GM18519 (cell line): Measurements from ENCODE around the gene PLEKHO2.

Experiments used
- ATAC-seq: cut with Tn5 transposase; IDR thresholded peaks from one replicate; pipeline ENCODE4 v1.9.1; 2021; ENCODE audit warnings: mild to moderate bottlenecking, moderate library complexity; ENCODE audit not compliant: unreplicated experiment, low FRiP score

PLEKHO2 gene

DNA sequence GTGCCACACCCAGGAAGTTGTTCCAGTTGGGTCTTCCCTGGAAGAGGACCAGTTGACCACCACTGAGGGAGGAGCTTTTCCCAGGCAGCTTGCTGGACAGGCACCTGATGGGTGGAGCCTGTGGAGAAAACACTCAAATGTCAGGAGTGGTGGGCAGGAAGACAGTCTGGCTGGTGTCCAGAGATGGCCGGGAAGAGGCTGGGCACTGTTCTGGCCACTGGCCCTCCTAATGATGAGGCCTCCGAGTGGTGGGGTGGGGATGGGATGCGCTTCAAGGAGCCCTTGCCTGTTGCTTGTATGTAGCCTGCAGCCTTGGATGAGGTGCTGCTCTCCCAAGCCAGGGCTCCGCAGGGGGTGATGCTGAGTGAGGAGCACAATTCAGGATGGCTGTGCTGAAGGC lies 12.3 kb downstream of the PLEKHO2 start:
- no peak for ATAC-seq

DNA sequence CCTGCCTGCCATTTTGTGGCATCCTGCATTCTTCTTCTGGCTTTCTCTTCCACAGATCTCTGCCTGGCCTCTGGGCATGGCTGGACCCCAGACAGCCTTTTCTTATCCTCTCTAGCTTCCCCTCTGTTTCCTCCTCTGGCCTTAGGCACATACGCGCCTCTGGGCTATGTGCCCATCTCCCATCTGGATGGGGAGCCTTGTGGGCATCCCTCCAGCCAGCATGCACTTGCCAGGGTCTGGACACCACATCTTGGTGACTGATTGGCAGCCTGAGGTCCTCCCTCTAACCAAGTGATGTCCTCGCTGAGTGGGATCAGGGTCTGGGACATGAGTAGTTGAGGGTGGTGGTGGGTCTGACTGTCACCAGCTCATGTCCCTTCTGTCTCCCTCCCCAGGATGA lies 12.8 kb downstream of the PLEKHO2 start:
- ATAC-seq: no peak

DNA sequence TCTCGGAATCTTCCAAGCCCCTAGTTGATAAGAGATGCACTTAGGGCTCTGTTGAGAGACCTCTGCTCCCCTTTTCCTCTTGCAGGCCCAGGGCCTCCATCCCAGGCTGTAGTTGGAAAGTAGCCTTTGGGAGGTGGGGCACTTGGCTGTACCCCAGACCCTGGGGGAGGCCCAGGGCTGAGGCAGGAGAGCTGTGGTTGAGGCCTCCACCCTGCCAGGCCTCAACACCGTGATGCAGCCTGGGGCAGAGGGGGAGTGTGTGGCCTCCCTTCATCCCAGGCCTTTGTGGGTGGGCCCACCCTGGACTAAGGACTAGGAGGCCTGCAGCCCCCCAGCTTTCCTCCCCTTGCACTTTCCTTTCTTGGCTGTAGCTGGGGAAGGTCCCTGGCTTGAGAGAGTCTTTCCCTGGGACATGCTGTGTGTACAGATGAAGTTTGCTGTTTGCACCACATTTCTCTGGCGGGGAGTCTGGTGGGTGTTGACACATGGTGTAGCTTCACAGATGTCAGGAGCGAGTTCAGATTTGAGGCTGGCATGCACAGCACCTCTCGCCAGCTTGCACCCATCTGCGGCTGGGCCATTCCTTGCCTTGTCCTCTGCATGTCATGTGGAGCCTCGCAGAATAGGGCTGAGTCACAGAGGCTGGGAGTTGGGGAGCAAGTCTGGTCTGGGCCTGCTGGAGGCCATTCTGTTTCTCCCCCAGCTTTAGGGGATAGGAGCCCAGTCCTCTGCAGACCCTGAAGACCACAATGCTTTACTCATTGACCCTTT lies 13.7 kb downstream of the PLEKHO2 start:
- ATAC-seq: no peak

DNA sequence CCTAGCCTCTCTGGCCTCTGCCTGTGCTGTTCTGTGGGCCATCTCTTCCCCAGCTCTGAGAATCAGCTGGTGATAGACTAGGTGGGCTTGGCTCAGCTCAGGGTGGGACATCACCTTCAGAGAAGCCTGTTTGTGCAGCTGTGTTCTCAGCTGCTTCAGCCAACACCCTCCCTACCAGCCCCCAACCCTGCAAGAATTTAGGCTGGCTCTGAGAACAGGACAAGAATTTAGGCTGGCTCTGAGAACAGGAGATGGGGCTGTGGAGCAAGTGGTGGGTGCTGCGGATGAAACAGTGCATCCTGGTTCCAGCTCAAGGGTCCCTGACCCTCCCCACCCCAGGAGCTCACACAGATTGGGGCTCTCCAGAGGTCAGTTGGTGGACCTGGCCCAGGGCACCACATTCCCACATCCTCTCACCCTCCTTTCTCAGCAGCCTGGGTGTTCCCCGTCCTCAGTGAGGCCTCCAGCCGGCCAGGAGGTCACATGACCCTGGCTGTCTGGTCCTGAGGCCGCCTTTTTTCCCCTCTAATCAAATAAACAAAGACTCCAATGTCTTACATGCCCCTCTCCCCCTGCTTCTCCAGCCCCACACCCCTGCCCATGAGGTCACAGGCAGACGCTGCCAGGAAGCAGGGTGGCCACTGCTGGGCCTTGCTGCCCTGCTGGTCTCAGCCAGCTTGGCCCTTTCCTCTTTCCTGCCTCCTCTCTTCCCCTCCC lies 14.9 kb downstream of the PLEKHO2 start:
- ATAC-seq: no peak

DNA sequence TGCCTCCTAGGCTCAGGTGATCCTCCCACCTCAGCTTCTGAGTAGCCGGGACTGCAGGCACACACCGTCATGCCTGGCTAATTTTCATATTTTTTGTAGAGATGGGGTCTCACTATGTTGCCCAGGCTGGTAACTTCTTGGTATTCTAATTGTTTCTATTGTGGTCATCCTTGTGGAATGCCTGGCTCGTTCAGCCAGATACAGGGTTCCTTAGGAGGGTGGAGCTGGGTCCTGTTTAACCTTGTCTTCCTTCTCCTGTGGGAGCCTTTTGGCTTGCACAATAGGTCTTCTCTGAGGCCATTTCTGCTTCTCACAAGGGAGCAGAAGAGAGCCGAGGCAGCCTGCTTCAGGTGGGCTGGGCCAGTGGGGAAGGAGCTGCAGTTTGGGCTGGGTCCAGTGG lies 15.7 kb downstream of the PLEKHO2 start:
- no peak for ATAC-seq

DNA sequence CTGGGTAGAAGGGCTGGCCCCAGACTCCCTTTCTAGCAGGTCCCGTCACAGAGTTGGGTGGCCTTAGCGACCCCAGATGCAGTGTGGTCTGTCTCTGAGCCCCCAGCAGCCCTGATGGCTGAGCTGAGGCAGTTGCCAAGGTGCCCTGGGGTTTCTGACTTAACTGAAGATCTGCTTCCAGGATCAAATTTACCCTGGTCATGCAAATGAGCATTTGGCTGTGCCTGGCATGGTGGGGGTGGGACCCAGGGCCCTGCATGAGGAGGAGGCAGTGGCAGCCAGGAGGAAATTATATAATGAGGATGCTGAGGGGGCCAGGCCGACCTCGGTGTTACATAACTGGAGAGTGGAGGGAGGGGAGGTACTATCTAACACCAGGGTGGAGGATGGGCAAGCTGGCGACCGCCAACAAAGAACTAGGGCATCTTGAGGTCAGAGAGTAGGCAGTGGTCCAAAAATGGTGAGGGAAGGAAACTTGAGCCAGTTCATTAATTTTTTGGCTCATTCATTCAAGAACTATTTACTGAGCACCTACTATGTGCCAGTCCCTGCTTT lies 16.4 kb downstream of the PLEKHO2 start:
- no peak for ATAC-seq

DNA sequence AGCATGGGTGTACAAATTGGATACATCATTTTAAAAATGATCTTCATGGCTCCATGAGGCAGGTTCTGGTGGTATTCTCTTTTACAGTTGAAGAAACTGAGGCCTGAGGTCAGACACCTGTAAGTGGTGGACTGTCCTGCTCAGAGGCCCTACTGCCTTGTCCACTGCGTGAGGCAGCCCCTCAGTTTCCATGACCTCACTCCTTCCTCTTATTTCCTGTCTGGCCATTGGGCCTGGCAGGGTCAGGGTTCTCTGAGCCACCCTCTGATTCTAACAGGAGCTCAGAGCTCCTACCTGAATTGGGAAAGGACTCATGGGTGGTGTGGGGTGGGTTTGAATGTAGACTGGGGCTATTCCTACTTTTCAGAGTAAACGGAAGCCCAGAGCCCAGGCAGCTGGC lies 17.5 kb downstream of the PLEKHO2 start:
- ATAC-seq: no peak

DNA sequence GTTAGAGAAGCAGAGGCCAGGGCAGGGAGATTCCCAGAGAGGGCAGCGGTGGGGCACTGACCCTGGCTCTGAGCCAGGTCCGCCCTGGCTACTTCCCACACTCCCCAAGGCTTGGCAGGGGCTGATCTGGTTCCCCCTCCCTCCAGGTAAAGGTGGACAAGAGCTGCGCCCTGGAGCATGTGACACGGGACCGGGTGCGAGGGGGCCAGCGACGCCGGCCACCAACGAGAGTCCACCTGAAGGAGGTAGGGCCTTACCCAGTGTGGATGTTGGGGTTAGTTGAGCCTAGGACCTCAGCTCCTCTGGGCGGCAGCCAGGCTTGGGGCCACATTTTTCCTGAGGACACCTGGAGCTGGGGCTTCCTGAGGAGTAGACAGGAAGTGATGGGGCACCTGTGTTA lies 19.6 kb downstream of the PLEKHO2 start:
- ATAC-seq: no peak

DNA sequence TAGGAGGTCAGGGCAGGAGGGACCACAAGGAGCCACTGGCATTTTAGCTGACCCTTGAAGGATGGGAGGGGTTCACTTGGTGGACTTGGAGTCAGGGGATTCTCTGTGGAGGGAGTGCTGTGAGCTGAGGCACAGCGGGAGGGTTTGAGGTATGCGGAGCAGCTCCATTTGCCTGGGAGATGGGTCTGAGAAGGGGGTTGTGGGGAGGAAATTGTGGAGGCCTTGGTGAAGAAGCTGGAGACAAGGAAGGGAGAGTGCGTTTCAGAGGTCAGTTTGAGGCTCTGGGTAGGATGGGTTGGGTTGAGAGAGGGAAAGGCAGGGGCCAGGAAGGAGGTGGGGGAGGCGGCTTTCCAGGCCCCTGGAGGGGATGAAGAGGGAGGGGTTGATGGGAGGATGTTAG lies 20.2 kb downstream of the PLEKHO2 start:
- ATAC-seq: no peak

DNA sequence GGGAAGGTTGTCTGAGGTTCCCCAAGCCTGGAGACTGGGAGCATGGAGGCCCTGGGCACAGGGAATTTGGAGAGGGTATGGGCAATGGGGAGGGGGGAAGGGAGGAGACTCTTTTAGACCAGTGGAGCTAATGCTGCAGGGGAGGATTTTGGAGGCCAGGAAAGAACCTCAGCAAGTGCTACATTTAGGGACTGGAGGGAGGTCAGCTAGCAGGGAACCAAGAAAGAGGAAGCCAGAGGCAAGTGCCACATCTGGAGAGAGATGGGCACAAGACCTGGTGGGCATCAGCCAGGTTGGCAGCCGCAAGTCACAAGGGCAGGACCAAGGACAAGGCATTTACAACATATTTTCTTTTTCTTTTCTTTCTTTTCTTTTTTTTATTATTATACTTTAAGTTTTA lies 20.7 kb downstream of the PLEKHO2 start:
- ATAC-seq: no peak

DNA sequence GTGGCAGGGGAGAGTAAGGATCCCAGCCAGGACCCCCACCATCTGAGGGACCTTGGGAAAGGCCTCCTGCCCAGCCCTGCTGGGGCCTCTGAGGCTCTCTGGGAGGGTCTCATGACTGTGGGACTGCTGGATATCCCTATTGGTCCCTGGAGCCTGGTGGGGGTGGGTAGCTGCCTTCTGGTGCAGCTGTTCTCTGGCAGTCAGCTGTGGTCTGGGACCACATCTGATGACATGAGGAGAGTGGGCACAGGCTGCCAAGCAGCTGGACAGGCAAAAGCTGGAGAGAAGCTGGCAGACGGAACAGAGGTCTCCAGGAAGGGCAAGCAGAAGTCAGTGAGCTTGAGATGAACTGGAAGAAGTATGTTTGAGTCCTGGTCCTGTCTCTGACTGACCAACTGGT lies 22.4 kb downstream of the PLEKHO2 start:
- ATAC-seq: no peak

DNA sequence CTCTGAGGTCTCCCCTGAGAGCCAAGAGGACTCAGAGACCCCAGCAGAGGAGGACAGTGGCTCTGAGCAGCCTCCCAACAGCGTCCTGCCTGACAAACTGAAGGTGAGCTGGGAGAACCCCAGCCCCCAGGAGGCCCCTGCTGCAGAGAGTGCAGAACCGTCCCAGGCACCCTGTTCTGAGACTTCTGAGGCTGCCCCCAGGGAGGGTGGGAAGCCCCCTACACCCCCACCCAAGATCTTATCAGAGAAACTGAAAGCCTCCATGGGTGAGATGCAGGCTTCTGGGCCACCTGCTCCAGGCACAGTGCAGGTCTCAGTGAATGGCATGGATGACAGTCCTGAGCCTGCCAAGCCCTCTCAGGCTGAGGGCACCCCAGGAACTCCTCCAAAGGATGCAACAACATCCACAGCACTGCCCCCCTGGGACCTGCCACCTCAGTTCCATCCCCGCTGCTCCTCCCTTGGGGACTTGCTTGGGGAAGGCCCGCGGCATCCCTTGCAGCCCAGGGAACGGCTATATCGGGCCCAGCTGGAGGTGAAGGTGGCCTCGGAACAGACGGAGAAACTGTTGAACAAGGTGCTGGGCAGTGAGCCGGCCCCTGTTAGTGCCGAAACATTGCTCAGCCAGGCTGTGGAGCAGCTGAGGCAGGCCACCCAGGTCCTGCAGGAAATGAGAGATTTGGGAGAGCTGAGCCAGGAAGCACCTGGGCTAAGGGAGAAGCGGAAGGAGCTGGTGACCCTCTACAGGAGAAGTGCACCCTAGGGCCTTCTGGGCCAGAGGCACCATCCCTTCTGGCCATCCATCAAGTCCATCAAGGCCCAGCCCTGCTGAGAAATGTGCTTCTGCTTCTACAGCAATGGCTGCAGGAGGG lies 23.6 kb downstream of the PLEKHO2 start:
- no peak for ATAC-seq

DNA sequence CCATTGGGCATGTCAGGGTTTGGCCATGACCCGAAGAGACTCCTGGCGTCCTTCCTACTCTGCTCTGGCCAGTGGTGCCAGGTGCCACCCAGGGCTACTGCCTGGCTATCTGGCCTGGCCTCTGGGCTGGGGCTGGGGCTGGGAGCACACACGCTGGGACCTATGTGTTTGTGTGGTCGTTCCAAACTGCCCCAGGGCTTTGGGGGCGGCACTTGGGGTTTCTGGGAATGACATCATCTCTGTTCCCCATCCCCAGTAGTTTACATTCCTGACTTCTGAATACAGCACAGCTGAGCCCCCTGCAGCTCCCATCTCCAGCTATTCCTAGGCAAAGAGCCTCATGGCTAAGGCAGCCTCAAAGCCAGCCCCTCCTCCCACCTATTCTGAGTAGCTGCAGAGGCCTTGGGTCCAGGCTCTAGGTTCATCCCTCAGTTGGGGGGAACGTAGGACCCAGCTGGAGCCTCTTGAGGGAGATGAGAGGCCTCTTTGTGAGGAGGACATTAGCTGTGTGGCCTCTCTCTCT lies 24.3 kb downstream of the PLEKHO2 start:
- no peak for ATAC-seq

DNA sequence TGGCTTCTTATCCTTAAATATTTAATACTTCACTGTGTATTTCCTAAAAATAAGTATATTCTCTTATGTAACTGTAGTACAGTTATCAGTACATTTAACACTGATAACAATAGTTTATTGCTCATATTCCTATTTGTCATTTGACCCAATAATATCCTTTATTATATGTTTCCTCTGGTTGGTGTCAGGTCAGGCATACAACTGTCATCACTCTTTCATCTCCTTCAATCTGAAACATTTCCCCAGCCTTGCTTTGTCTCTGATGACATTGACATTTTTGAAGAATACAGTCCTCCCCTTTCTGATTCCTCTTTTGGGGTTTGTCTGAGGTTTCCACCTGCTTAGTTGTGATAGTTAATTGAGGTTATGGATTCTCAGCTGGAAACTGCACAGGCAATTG lies 27.8 kb downstream of the PLEKHO2 start:
- no peak for ATAC-seq

DNA sequence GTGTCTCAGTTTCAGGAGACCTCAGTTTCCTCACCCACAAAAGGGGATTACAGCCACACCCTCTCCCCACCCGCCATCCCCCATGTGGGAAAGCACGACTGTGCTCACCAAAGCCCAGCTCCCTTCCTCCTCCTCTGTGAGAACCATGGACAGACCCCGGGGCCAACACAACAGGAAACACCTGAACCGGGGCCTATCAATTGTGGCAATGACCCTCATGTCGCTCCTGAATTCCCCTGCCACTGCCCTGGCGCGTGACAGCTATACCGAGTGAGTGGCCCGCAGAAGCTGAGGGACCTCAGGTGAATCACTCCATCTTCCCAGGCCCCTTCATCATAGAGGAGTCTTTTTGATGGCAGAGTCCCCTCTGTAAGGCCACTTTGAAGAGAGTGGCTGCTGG lies 28.6 kb downstream of the PLEKHO2 start:
- no peak for ATAC-seq

DNA sequence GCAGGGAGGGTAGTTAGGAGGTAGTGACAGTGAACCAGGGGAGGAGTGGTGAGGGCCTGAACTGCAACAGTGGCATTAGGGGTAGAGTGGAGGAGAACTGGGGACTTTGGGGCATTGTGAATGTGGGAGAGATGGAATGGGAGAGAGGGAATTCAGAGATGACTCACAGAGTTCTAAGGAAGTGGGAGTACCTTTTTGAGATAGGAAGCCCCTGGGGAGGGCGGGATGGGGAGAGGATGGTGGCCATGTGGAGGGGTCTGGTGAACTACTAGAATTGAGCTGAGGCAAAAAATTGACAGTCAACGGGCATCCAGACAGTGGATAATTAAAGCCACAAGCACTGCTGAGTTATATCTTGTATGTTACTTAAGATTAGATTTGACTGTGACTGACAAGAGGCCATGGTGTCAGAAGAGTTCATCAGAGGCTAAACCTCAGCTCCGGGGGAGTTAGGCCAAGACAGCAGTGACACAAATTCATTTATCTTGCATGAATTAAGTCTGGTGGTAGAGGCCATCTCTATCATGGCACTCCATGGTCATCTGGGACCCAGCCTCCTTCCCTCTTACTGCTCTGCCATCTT lies 34.0 kb downstream of the PLEKHO2 start:
- ATAC-seq: no peak

DNA sequence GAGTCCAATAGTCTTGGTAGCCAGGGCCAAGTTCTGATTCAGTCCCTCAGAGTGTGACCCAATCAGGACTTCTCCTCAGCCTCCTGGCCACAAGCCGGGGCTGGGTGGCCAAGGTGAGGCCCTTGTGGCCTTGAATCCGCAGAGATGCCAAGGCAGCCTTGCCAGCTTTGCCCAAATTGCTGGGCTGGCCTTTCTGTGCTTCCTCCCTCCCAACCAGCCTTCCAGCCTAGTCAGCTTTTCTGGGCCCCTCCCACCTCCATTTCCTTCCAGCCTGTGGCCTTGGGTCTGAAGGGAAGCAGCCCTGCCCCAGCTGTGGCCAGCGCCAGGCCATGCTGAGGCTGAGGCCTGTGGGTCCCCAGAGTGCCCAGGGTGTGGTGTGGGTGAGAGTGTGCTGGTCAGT lies 35.7 kb downstream of the PLEKHO2 start:
- ATAC-seq: no peak

DNA sequence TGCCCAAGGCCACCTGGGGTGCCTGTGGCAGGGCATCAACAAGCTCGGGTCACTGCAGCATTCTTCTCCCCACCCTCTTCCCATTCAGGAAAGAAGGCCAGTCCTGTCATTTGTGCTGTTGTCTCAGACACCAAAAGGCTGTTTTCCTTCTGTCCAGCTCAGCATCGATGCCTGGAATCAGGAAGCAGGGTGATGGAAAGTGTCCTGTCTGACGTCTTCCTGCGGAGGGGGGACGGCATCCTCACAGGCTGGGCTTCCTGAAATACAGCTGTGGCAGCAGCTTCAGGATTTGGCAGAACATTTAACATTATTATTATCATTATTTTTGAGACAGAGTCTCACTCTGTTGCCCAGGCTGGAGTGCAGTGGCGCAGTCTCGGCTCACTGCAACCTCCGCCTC lies 37.0 kb downstream of the PLEKHO2 start:
- no peak for ATAC-seq

DNA sequence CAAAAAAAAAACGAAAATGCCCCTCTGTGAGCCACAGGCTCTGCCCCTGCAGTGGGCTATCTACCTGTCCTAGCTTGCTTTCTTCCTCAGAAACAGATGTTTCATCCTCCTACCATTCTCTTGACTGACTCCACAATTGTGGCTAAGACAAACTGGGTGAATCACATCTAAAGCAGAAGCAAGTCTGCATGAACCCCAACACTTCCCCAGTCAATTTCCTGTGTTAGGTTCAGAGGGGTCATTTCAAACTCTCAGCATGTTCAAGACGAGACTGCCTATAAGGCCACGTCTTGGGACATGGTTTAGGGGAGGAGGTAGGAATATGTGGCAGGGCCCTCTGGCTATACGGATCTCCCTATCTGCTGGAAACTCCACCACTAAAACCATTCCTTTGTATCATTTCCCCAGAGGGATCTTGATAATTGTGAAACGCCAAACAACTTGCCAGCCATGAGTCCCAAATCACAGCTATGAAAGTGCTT lies 41.4 kb downstream of the PLEKHO2 start:
- ATAC-seq: no peak

DNA sequence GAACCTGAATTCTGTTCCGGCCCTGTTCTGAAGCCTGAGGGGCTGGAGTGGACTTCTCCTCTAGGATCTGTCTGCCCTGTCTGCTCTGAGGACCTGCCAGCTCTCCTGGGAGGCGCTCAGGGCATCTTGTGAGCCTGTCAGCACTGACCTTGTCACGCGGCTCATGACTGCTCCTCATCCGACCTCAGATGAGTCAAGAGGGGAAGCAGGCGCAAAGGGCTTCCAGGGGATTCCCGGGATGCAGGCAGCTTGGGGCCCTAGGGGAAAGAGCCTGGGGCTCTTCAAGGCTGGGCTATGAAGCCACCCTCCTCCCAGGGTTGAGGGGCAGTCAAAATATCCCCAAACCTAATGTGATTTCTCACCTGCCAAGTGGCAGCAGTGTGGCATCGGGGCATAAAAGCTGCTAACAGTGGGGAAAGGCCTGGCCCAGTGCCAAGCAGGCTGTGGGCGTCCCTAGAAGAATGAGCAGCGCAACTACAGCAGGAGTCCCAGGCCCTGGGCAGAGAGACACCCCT lies 42.3 kb downstream of the PLEKHO2 start:
- ATAC-seq: no peak
